ENCODE measurements around the gene HDAC11. TPM values are rescaled to one million over a fixed set of nuclear protein-coding genes. Genes with fewer than 3 reads are reported as not detected.

HDAC11 gene
- polyA plus RNA-seq, 1 donor (not counting 4 experiments of a cell fraction or from before 2014, with no cell fraction given): 12.6 TPM

DNA sequence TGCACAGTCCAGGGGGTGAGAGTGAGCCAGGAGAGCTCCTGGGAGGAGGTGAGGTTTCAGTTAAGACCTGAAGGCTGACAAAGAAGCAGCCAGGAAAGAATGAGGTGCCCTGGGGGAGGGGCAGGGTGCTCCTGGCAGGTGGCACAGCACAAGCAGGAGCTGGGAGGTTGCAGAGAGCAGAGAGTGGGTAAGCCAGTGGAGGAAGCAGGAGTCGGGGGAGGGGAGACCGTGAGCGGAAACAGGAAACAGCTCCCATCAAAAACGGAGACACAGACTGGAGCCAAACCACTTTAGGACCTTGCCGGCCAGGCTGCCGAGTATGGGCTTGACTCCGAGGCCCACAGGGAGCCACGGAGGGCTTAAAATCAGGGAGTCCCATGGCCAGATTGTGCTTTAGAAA, 56.7 kb downstream of the HDAC11 start:
- DNase-seq (ENCODE audit: low read depth, low spot score): no peak
- Histone ChIP-seq H3K4me2 (ENCODE audit: control insufficient read depth, extremely low read depth, insufficient read depth, low read depth, low read length) (peak overlapping the region; percentile 47), H3K27me3 (ENCODE audit: control insufficient read depth, extremely low read depth, insufficient read depth, low read length) (no peaks in the 10 kb centered on the region), H3K4me3 (ENCODE audit: control insufficient read depth in 2 of 3, extremely low read depth in 1 of 3, insufficient read depth in 2 of 3, low read depth in 1 of 3, low read length in 3 of 3) (no peak overlapping the region), H2AFZ (ENCODE audit: control insufficient read depth, low read length) (no peak overlapping the region), H3K9ac (ENCODE audit: control insufficient read depth, extremely low read depth, insufficient read depth, low read length) (no peak overlapping the region), H4K20me1 (ENCODE audit: control insufficient read depth, extremely low read depth, insufficient read depth, low read length) (no peaks in the 10 kb centered on the region), H3K27ac (ENCODE audit: control insufficient read depth, insufficient read depth, low read length) (no peak overlapping the region), H3K4me1 (ENCODE audit: control insufficient read depth, extremely low read depth, insufficient read depth, low read length) (peaks cover 41% of the 10 kb centered on the region), H3K9me1 (ENCODE audit: control insufficient read depth, extremely low read depth, insufficient read depth, low read length) (no peaks in the 10 kb centered on the region), H3K79me2 (ENCODE audit: control insufficient read depth, insufficient read depth, low read length) (no peaks in the 10 kb centered on the region), H3K36me3 (ENCODE audit: control insufficient read depth in 2 of 2, extremely low read depth in 1 of 2, insufficient read depth in 2 of 2, low read length in 2 of 2) (no peaks in the 10 kb centered on the region), H3K9me3 (ENCODE audit: control insufficient read depth, low read depth, low read length) (no peaks in the 10 kb centered on the region)
- no peak for FAIRE-seq
- dilution Hi-C loops (cut with MboI; ENCODE audit: extremely low pct_ligation_motif_present, low sequenced_read_pairs): no loop called here
- TF ChIP-seq, protein P1, sequence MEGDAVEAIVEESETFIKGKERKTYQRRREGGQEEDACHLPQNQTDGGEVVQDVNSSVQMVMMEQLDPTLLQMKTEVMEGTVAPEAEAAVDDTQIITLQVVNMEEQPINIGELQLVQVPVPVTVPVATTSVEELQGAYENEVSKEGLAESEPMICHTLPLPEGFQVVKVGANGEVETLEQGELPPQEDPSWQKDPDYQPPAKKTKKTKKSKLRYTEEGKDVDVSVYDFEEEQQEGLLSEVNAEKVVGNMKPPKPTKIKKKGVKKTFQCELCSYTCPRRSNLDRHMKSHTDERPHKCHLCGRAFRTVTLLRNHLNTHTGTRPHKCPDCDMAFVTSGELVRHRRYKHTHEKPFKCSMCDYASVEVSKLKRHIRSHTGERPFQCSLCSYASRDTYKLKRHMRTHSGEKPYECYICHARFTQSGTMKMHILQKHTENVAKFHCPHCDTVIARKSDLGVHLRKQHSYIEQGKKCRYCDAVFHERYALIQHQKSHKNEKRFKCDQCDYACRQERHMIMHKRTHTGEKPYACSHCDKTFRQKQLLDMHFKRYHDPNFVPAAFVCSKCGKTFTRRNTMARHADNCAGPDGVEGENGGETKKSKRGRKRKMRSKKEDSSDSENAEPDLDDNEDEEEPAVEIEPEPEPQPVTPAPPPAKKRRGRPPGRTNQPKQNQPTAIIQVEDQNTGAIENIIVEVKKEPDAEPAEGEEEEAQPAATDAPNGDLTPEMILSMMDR (optimal IDR thresholded peaks at IDR 0.05 in 1 of 3, IDR thresholded peaks at IDR 0.05 in 1 of 3, conservative IDR thresholded peaks at IDR 0.05 in 1 of 3; ENCODE audit: extremely low read depth in 1 of 3, insufficient read depth in 2 of 3, low read length in 3 of 3): no peak
- no peak for TF ChIP-seq EZH2 (IDR thresholded peaks at IDR 0.05; ENCODE audit: low read length)

DNA sequence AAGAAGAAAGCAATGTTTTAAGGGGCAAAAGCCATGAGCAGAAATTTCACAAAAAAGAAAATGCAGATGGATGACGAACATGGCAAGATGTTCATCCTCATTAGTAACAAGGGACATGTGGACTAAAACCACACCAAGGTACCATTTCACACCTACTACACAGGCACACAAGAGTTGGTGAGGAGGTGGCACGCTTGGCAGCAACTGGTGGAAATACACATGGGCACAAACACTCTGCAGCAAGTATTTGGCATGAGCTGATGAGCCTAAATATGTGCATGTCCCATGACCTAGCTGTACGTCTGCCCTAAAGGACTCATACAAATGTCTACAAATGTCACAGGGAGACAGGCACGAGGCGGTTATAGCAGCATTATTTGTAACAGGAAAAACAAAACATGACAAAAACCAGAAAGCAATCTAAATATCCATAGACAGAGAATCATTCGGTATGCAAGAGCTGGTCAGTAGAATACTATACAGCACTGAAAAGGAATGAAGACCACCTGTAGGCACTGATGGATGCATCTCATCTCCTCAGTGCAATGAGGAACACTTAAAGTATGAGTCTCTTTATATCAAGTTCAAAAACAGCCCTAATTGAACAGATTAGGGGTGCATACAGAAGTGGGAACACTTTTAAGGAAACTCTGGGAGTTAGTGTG, 57.3 kb downstream of the HDAC11 start:
- DNase-seq (ENCODE audit: low read depth, low spot score): no peak
- H3K79me2 ChIP-seq (ENCODE audit: control insufficient read depth, insufficient read depth, low read length): no peaks in the 10 kb centered on the region
- no peaks in the 10 kb centered on the region for H3K9me3 ChIP-seq (ENCODE audit: control insufficient read depth, low read depth, low read length)
- H3K9ac ChIP-seq (ENCODE audit: control insufficient read depth, extremely low read depth, insufficient read depth, low read length): no peak overlapping the region
- H3K4me2 ChIP-seq (ENCODE audit: control insufficient read depth, extremely low read depth, insufficient read depth, low read depth, low read length): peak overlapping the region; percentile 47
- no peaks in the 10 kb centered on the region for H4K20me1 ChIP-seq (ENCODE audit: control insufficient read depth, extremely low read depth, insufficient read depth, low read length)
- no peak overlapping the region for H3K4me3 ChIP-seq (ENCODE audit: control insufficient read depth in 2 of 3, extremely low read depth in 1 of 3, insufficient read depth in 2 of 3, low read depth in 1 of 3, low read length in 3 of 3)
- H3K9me1 ChIP-seq (ENCODE audit: control insufficient read depth, extremely low read depth, insufficient read depth, low read length): no peaks in the 10 kb centered on the region
- H2AFZ ChIP-seq (ENCODE audit: control insufficient read depth, low read length): no peak overlapping the region
- peaks cover 41% of the 10 kb centered on the region for H3K4me1 ChIP-seq (ENCODE audit: control insufficient read depth, extremely low read depth, insufficient read depth, low read length)
- FAIRE-seq: peak; percentile 57
- peak overlapping the region; percentile 48 for H3K27ac ChIP-seq (ENCODE audit: control insufficient read depth, insufficient read depth, low read length)
- TF ChIP-seq EZH2 (IDR thresholded peaks at IDR 0.05; ENCODE audit: low read length): no peak
- TF ChIP-seq, protein P1 (optimal IDR thresholded peaks at IDR 0.05 in 1 of 3, IDR thresholded peaks at IDR 0.05 in 1 of 3, conservative IDR thresholded peaks at IDR 0.05 in 1 of 3; ENCODE audit: extremely low read depth in 1 of 3, insufficient read depth in 2 of 3, low read length in 3 of 3): no peak
- no peaks in the 10 kb centered on the region for H3K27me3 ChIP-seq (ENCODE audit: control insufficient read depth, extremely low read depth, insufficient read depth, low read length)
- H3K36me3 ChIP-seq (ENCODE audit: control insufficient read depth in 2 of 2, extremely low read depth in 1 of 2, insufficient read depth in 2 of 2, low read length in 2 of 2): no peaks in the 10 kb centered on the region
- dilution Hi-C loops (cut with MboI; ENCODE audit: extremely low pct_ligation_motif_present, low sequenced_read_pairs): no loop called here
